ENCODE results near the gene CEP41.

GRCh38 chr7:130432886-130433285 lies 7.9 kb downstream of the CEP41 start:
- TF ChIP-seq CTCF (IDR thresholded peaks at IDR 0.05): no peak
- TF ChIP-seq POLR2A (IDR thresholded peaks at IDR 0.05): no peak
